Stimulated activated CD8-positive, alpha-beta memory T cell treated with anti-CD3 and anti-CD28 coated beads, Interleukin-12 subunit alpha, Interleukin-12 subunit beta, amount 100 ng/mL, for 24 hours (primary cell): ENCODE data around the gene MAST4.

Source experiments
- DNase-seq: peaks from one replicate; pipeline ENCODE4 v3.0.0-alpha.2; 2020; ENCODE audit errors: extremely low read depth

MAST4 gene

DNA sequence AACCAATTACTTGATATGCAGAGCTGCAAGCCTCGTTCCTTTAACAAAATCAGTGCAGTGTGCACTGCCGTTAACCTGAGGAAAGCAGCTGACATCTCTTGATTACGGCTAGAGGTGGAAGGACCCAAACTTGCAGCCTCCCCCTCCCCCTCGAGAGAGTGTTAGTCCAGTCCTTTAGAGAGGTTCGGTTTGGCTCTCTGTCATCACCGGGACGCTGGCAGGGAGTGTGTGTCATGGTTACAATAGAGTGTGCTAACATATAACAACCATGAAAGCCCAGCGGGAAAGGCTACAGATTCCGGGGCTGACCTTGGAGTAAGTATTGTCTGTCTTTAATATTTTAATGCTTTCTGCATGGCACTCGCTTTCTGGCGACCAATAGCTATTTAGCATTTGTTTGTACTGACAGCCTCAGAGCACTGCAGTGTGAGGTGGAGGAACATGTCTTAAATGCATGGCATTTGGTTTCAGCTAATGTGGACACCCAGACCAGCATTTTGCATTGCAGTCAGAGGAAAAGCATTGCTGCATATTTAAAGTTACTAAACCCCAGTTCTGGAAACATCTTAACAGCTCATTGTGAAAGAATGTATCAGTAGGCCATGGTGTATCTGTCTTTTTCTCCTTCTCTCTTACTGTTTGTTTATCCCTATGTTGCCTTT is 362.9 kb downstream of the MAST4 start:
- no peak for DNase-seq

- DNase-seq: no peak
Measured at GRCh38 chr5:66959653-66960052, 363.5 kb downstream of the MAST4 start.

DNA sequence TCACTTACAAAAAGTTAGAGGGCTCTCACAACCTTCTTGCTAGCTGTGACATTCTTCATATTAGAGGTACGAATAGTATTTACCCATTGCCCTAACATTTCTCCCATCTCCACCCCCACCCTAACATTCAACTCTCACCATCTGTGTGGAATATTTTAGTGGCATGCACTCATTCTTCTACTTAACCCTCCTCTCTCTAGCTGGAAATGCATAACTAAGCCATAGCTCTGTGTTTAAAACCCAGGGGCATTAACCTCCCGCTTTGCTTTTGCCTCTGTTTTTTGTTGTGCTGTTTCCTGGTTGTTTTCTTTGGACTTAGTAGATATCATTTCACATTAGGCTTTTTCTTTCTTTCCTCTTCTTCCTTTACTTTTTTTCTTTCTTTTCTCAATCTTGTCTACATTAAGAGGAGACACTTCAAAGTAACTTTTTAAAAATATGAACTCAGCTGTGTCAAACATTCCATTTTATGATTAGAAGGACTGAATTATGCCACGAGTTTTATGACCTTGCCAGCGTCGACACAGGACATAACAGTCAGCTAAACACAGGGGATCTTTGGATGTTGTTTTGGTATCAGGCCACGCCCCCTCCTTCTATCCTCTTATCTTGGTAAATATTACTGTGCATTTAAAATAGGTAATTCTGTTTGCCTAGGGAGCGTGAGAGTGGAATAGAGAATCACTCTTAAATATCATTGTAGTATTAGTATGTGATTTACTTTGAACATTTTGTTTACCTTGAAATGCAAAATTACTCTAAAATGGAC is 364.4 kb downstream of the MAST4 start:
- no peak for DNase-seq

DNA sequence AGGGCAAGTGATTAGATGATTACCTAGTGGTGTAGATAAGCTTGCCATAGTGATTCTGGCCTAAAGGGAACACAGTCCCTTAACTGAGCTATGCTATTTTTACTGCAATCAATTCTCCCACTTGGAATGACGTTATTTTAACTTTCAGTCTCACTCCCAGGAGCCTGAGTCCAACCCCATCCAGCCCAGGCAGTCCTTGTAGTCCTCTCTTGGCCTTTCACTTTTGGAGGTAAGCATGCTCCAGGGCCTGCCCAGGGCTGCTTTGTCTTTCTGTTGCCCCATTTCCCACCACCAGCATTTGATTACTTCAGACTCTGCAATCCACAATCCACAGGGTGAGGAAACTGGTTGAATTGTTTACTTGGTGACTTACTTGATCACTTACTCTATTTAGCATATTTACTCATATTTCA is 367.4 kb downstream of the MAST4 start:
- DNase-seq: no peak

DNA sequence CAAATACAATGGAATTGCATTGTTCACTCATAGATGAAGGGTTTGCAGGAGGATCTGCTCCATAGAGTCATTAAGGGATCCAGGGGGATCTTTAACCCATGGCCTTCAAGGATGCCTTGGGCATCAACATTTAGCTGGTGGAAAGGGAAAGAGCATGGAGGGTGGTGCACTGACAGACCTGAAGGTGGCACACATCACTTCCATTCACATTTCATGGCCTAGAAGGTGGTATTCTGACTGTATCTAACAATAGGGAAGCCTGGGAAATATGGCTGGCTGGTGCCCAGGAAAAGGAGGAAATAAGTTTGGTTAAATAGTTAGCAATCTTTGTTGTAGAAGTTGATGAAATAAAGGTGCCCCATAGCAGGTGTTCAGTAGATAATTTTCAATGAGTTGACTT is 370.2 kb downstream of the MAST4 start:
- no peak for DNase-seq

DNA sequence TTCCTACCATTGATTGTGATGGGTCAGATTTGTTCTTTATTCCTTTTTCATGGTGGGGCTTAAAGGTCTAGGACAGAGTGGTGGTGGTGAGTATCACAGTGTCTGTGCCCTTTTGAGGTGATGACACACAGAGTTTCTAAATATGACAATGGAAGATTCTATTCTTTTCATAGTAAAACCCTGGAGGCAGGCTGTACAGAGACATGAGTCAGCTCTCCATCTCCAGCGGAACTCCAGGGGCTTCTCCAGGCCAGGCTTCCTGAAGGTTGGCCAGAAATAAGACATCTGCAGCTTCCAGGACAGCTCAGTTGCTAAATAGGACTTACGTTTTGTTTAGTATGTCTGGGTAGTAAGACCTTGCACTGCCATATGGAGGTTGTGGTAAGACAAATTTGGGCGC is 370.9 kb downstream of the MAST4 start:
- DNase-seq: no peak

- DNase-seq: no peak
Measured at GRCh38 chr5:66967826-66968262, 371.7 kb downstream of the MAST4 start.

- no peak for DNase-seq
Measured at GRCh38 chr5:66969484-66969883, 373.3 kb downstream of the MAST4 start.

DNA sequence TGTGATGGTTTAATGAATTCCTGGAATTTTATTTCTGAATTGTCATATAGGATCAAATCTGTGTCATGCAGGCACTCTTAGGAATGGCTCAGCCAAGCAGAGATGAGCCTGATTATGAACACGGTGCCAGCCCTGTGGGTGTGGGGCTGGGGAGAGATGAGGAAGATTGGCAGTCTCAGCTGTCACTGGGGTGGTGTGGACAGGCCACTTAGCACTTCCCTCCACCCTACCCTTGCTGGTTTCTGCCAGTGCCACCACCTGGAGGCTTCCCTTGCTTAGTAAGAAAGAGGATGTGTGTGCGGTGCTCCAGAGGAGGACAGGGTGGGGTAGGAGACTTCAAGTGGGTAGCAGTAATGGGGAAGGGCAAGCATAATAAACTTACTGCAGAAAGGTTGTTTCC is 373.8 kb downstream of the MAST4 start:
- DNase-seq: no peak

GRCh38 chr5:66972004-66972403 is 375.8 kb downstream of the MAST4 start:
- DNase-seq: no peak

DNA sequence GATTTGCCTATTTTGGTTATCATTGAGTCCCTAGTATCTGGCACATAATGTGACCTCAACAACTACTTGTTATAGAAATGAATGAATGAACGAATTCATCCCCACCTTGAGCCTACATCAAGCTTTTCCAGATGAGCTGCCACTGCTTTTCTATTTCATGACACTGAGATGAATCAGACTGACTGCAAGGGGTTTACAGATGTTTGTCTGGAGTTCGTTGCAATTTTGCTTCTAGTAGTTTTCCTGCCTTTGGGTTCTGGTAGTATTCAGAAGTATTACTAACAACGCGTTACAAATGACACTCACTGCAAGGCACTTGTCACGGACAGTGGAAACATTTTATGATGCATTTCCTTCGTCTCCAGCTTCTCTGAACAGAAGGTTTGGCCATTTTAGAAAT is 378.1 kb downstream of the MAST4 start:
- DNase-seq: no peak

DNA sequence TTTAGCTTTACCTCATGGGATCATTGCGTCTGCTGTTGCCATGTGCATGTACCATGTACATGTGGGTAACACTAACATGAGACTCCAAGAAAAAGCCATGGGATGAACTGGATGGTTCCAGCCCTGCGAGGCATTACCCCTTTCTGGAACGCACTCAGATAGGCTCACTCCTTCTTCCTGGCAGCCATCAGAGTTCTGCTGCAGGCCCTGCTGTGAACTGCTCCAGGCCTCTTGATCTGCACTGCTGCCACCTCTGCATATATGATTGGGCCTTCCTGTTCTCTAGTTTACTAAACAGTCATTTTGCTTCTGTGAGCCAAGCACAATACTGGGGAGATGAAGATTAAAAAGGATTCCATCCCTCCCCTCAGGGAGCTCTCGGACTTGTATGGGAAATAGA is 379.9 kb downstream of the MAST4 start:
- no peak for DNase-seq

- no peak for DNase-seq
Measured at GRCh38 chr5:66979738-66980137, 383.5 kb downstream of the MAST4 start.

- no peak for DNase-seq
Measured at GRCh38 chr5:66981266-66982055, 385.3 kb downstream of the MAST4 start.

DNA sequence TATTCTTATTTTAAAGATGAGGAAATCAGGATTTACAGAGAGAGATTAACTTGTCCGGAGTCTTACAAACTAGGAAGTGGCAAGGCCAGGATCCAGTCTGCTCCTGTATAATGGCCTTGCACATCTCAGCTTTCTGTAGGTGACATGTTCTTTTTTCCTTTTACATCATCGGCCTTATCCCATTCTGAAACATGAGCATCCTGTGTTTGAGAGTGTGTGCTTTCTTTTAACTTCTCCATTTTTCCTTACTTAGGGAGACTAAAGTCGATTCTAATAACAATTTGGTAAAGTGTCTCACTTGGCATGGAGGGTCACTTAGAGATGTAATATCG is 385.8 kb downstream of the MAST4 start:
- no peak for DNase-seq

GRCh38 chr5:66982470-66982869 is 386.3 kb downstream of the MAST4 start:
- no peak for DNase-seq

GRCh38 chr5:66985417-66985816 is 389.2 kb downstream of the MAST4 start:
- no peak for DNase-seq

DNA sequence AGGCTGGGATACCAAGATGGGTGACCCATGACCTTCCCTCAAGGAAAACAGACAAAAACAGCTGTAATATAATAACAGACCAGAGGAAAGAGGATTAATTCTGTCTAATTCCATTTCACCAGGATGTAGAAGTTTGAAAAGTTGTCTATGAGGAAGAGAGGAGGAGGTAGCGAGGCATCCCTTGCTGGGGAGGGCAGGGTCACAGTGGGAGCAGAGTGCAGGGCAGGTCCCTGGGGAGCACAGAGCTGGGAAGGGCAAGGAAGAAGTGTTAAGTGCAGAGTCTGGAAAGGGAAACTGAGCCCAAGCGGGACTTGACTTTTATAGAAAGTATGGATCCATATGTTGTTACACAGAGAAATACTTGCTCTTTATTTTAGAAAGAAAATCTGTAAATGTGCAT is 389.8 kb downstream of the MAST4 start:
- no peak for DNase-seq

DNA sequence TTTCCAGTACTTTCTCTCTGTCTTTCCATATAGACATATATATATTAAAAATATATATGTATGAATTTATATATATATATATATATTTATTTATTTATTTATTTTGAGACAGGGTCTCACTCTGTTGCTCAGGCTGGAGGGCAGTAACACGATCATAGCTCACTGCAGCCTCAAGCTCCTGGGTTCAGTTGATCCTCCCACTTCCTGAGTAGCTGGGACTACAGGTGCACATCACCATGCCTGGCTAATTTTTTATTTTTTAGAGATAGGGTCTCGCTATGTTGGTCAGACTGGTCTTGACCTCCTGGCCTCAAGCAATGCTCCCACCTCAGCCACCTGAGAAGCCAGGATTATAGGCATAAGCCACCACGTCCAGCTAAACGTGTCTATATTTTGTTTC is 390.3 kb downstream of the MAST4 start:
- DNase-seq: no peak

DNA sequence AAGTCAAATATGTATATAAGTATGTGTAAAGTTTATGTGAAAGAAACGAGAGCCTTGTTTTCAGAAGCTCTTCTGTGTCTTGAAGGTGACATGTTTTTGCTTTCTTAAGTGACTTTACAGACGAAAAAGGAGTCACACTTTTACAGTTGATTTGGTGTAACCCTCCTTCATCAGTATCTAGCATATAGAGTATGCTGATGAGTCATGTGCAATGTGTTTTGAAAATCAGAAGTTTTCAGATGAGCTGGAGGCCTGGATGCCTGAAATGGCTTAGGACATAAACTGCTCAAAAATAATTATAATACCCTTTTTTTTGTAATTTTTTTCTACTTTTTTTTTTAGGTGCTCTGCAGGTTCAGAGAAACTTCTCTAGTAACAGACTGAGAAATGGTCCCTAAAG is 390.9 kb downstream of the MAST4 start:
- no peak for DNase-seq

DNA sequence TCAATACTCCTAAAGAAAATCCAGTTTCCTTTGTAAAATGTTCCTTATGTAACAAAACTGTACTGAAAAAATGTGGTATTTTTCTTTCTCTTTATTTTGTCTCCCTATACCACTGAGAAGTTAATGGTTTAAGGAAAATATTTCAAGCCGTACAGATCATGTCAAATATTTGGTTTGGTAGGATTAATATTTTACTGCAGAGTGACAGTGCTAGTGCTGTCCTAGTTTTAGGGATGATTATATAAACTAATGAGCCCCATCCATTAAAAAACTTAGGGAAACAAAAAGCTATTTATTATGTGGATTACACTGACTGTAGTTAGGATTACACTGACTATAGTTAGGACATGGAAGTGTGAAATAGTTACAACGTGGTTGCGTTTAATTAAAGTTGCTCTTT is 391.3 kb downstream of the MAST4 start:
- DNase-seq: no peak

DNA sequence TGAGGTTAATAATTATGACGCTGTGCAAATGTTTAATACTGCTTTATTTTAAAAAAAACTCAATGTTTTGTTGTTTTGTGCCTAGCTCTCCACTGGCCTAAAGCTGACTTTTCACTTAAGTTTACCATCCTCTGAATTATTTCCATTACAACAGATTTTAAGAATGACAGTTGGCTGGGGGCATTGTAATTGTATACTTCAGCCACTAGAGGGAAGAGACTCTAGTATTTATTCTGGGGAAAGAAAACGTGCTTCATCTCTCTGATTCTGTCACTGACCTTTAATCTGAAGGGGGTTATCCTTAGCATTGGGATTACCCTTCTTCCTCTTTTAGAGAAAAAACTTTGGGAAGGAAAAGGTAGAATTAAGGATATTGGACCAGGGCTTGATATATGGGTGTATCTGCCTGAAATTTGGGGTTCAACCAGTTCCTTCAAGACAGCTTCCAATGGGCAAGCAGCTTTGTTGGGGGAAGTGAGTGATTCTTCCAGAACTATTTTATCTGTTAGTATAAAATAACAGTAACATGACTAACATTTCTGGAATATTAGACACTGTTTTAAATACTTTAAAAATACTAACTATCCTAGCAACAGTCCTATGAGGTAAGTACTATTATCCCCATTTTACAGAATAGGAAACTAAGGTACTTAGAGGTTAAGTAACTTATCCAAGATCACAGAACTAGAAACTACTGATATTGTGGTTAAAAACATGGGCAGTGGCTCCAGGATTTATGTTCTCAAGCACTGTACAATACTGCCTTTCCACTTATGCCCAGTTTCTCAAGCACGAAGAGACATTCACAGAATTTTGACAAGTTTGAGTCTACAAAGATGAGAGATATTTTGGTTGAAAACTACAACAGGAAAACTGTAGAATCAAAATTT is 392.0 kb downstream of the MAST4 start:
- no peak for DNase-seq
